Left renal cortex interstitium (tissue), 4 donors: ENCODE results near the gene NSMCE1. TPM values are rescaled to one million over a fixed set of nuclear protein-coding genes. Genes with fewer than 3 reads are reported as not detected.

Experiments
- DNase-seq, 4 donors: peaks; one replicate each; pipeline ENCODE4 v3.0.0-alpha.2; 2013; ENCODE audit warnings: low read depth in 4 of 4, low spot score in 2 of 4, missing footprints in 1 of 4
- polyA plus RNA-seq, 4 donors: library from polyadenylated mRNA; unstranded; fragments of 120-200 nt; gene quantifications; one replicate each; pipeline ENCODE4 v1.2.1, GENCODE V29; 2013; ENCODE audit not compliant: insufficient read length in 4 of 4

NSMCE1 gene
- polyA plus RNA-seq, 4 donors, result 71.7 to 91.5 (median 81.5) TPM

GRCh38 chr16:27245276-27246172 lies 23.0 kb downstream of the NSMCE1 start:
- no peak for DNase-seq

- no peak for DNase-seq
Observed at GRCh38 chr16:27244363-27244755, 24.2 kb downstream of the NSMCE1 start.

- no peak for DNase-seq
Observed at GRCh38 chr16:27243725-27244362, 24.7 kb downstream of the NSMCE1 start.

GRCh38 chr16:27242868-27243590 lies 25.5 kb downstream of the NSMCE1 start:
- peak in 3 of 4 donors; percentile 60 to 80 (median 76) for DNase-seq

GRCh38 chr16:27242398-27242797 lies 26.2 kb downstream of the NSMCE1 start:
- DNase-seq, result no peak

GRCh38 chr16:27241658-27242057 lies 26.9 kb downstream of the NSMCE1 start:
- DNase-seq, result no peak

- DNase-seq, result no peak
Observed at GRCh38 chr16:27240948-27241531, 27.5 kb downstream of the NSMCE1 start.

- DNase-seq, result no peak
Observed at GRCh38 chr16:27239906-27240655, 28.5 kb downstream of the NSMCE1 start.

GRCh38 chr16:27239026-27239425 lies 29.5 kb downstream of the NSMCE1 start:
- DNase-seq, result no peak

- DNase-seq, result no peak
Observed at GRCh38 chr16:27238591-27238990, 30.0 kb downstream of the NSMCE1 start.

GRCh38 chr16:27238016-27238587 lies 30.5 kb downstream of the NSMCE1 start:
- DNase-seq, result no peak

- DNase-seq, result no peak
Observed at GRCh38 chr16:27237219-27238015, 31.2 kb downstream of the NSMCE1 start.

- DNase-seq, result no peak
Observed at GRCh38 chr16:27236635-27237218, 31.8 kb downstream of the NSMCE1 start.

- no peak for DNase-seq
Observed at GRCh38 chr16:27235938-27236245, 32.7 kb downstream of the NSMCE1 start.

GRCh38 chr16:27235055-27235937 lies 33.3 kb downstream of the NSMCE1 start:
- DNase-seq, result peak in 3 of 4 donors; percentile 26 to 56 (median 41)

GRCh38 chr16:27234603-27235002 lies 34.0 kb downstream of the NSMCE1 start:
- no peak for DNase-seq

- no peak for DNase-seq
Observed at GRCh38 chr16:27234171-27234570, 34.4 kb downstream of the NSMCE1 start.

GRCh38 chr16:27233731-27234130 lies 34.8 kb downstream of the NSMCE1 start:
- no peak for DNase-seq
